Activated naive CD4-positive, alpha-beta T cell treated with anti-CD3 and anti-CD28 coated beads, Interleukin-2, amount 50 U/mL, for 16 hours (primary cell): ENCODE results near the gene MC5R.
"Not testable (repeated sequence)": the region's sequence is repeated elsewhere in the genome, so short reads cannot be mapped to it uniquely, and the experiment has no call there.

ENCODE experiments used
- DNase-seq: peaks from one replicate; pipeline ENCODE4 v3.0.0-alpha.2; 2020

The MC5R gene

GRCh38 chr18:13862898-13863297 is 38.9 kb downstream of the MC5R start:
- DNase-seq = not testable (repeated sequence)

- no peak for DNase-seq
Observed at GRCh38 chr18:13868501-13869271, 44.7 kb downstream of the MC5R start.

GRCh38 chr18:13871701-13872100 is 47.8 kb downstream of the MC5R start:
- no peak for DNase-seq

- no peak for DNase-seq
Observed at GRCh38 chr18:13872373-13872772, 48.4 kb downstream of the MC5R start.

- DNase-seq = no peak
Observed at GRCh38 chr18:13872932-13873331, 49.0 kb downstream of the MC5R start.

GRCh38 chr18:13874558-13874957 is 50.6 kb downstream of the MC5R start:
- DNase-seq = no peak
